GM18517 (cell line): ENCODE results near the gene HOXD11.

Experiments
- ATAC-seq: cut with Tn5 transposase; IDR thresholded peaks from one replicate; pipeline ENCODE4 v1.9.1; 2021; ENCODE audit warnings: mild to moderate bottlenecking, moderate library complexity; ENCODE audit not compliant: unreplicated experiment

HOXD11 gene

GRCh38 chr2:176081376-176081836 is 25.7 kb upstream of the HOXD11 start:
- no peak for ATAC-seq

- no peak for ATAC-seq
These were observed 25.1 kb upstream of the HOXD11 start for GRCh38 chr2:176081837-176082524.

GRCh38 chr2:176082525-176082823 is 24.6 kb upstream of the HOXD11 start:
- ATAC-seq = no peak

- no peak for ATAC-seq
These were observed 24.0 kb upstream of the HOXD11 start for GRCh38 chr2:176082824-176083751.

GRCh38 chr2:176083796-176084261 is 23.3 kb upstream of the HOXD11 start, which contains the start of gene EVX2:
EVX2 (minus strand) TSS chr2:176083962; CDS start chr2:176083776, 186 bp downstream.
- ATAC-seq = no peak

- no peak for ATAC-seq
These were observed 22.4 kb upstream of the HOXD11 start for GRCh38 chr2:176084611-176085119.

GRCh38 chr2:176085120-176085788 is 21.8 kb upstream of the HOXD11 start:
- no peak for ATAC-seq

- no peak for ATAC-seq
These were observed 21.0 kb upstream of the HOXD11 start for GRCh38 chr2:176085861-176086771.

- no peak for ATAC-seq
These were observed 19.6 kb upstream of the HOXD11 start for GRCh38 chr2:176087330-176088047.

- no peak for ATAC-seq
These were observed 18.8 kb upstream of the HOXD11 start for GRCh38 chr2:176088048-176088936.

- no peak for ATAC-seq
These were observed 17.9 kb upstream of the HOXD11 start for GRCh38 chr2:176088937-176089842.

- ATAC-seq = no peak
These were observed 17.2 kb upstream of the HOXD11 start for GRCh38 chr2:176089843-176090395.

GRCh38 chr2:176090862-176091261 is 16.2 kb upstream of the HOXD11 start:
- no peak for ATAC-seq

- no peak for ATAC-seq
These were observed 15.5 kb upstream of the HOXD11 start for GRCh38 chr2:176091329-176092258.

- no peak for ATAC-seq
These were observed 14.6 kb upstream of the HOXD11 start, which contains the start of gene HOXD13 for GRCh38 chr2:176092270-176093144. HOXD13 (plus strand) TSS chr2:176092721; CDS start chr2:176092891, 170 bp downstream.
